SK-N-SH (cell line): ENCODE results near the gene ZYG11B. TPM values are rescaled to one million over a fixed set of nuclear protein-coding genes. Genes with fewer than 3 reads are reported as not detected.

ENCODE experiments used
- CTCF ChIA-PET: fragments of 300-600, 350-600 bp; formaldehyde crosslinking; extraction: SDS; loops from one replicate; lab custom pipeline; 2021; lab: Yijun Ruan, JAX
- POLR2A ChIA-PET: fragments of 350-600 bp; sonication (Branson Sonifier 250); formaldehyde crosslinking; extraction: SDS; loops from one replicate; lab custom pipeline; 2020; ENCODE audit warnings: antibody characterized with exemption, inconsistent platforms; lab: Yijun Ruan, JAX
- DNase-seq: peaks from one replicate; pipeline ENCODE4 v3.0.0; 2012
- H2AFZ ChIP-seq: fragments of 200-600 bp; sonication (generic); 2 replicates; pipeline ENCODE4 v1.8.1; 2016; ENCODE audit warnings: antibody characterized with exemption, mild to moderate bottlenecking, low read depth
- H3F3A ChIP-seq: fragments of 200-600 bp; sonication (generic); replicated peaks from 2 replicates; pipeline ENCODE3; 2016; ENCODE audit warnings: antibody characterized with exemption, mild to moderate bottlenecking; ENCODE audit not compliant: insufficient read depth
- H3K27ac ChIP-seq, 2 experiments: fragments of 200-500 bp in 1 of 2; fragments of 200-600 bp in 1 of 2; sonication (Bioruptor generic) in 1 of 2; sonication (generic), shearing (Covaris generic) in 1 of 2; 2 replicates each; pipeline versions ENCODE4 v1.5.1 to v1.6.1; 2014 to 2016; ENCODE audit warnings: low read depth in 2 of 2, inconsistent platforms in 1 of 2, low read length in 1 of 2, mild to moderate bottlenecking in 1 of 2, mixed read lengths in 1 of 2
- H3K27me3 ChIP-seq: fragments of 200-600 bp; sonication (generic), shearing (Covaris generic); 2 replicates; pipeline ENCODE4 v1.6.1; 2016; ENCODE audit warnings: mixed run types; ENCODE audit not compliant: insufficient read depth
- H3K36me3 ChIP-seq, 2 experiments: fragments of 200-500 bp in 1 of 2; fragments of 200-600 bp in 1 of 2; sonication (Bioruptor generic) in 1 of 2; sonication (generic) in 1 of 2; replicated peaks in 1 of 2; 2 replicates each; pipeline versions ENCODE3 to v1.5.1; 2014 to 2016; ENCODE audit warnings: low read length in 1 of 2, mild to moderate bottlenecking in 1 of 2; ENCODE audit not compliant: insufficient read depth in 2 of 2, control insufficient read depth in 1 of 2
- H3K4me1 ChIP-seq, 2 experiments: fragments of 200-500 bp in 1 of 2; fragments of 200-600 bp in 1 of 2; sonication (Bioruptor generic) in 1 of 2; sonication (generic), shearing (Covaris generic) in 1 of 2; 2 replicates each; pipeline versions ENCODE4 v1.5.1 to v1.6.1; 2014 to 2016; ENCODE audit warnings: low read depth in 1 of 2, low read length in 1 of 2, mixed run types in 1 of 2; ENCODE audit not compliant: insufficient read depth in 2 of 2, control insufficient read depth in 1 of 2
- H3K4me2 ChIP-seq: fragments of 200-600 bp; sonication (generic), shearing (Covaris generic); 2 replicates; pipeline ENCODE4 v1.6.1; 2017; ENCODE audit warnings: mixed run types
- H3K4me3 ChIP-seq, 2 experiments: fragments of 200-500 bp in 1 of 2; fragments of 200-600 bp in 1 of 2; sonication (Bioruptor generic) in 1 of 2; sonication (generic), shearing (Covaris generic) in 1 of 2; 2 replicates each; pipeline versions ENCODE4 v1.5.1 to v1.8.1; 2014 to 2016; ENCODE audit warnings: low read depth in 2 of 2, inconsistent platforms in 1 of 2, low read length in 1 of 2, mild to moderate bottlenecking in 1 of 2, mixed read lengths in 1 of 2, moderate library complexity in 1 of 2
- H3K79me2 ChIP-seq: fragments of 200-600 bp; sonication (generic); 2 replicates; pipeline ENCODE4 v1.8.1; 2017; ENCODE audit warnings: mild to moderate bottlenecking; ENCODE audit not compliant: insufficient read depth
- H3K9ac ChIP-seq: fragments of 200-600 bp; sonication (generic); 2 replicates; pipeline ENCODE4 v1.6.1; 2017; ENCODE audit warnings: mixed run types
- H3K9me2 ChIP-seq: fragments of 200-600 bp; sonication (generic); 2 replicates; pipeline ENCODE4 v1.6.1; 2017; ENCODE audit warnings: mixed run types
- H3K9me3 ChIP-seq: fragments of 200-600 bp; sonication (generic); 2 replicates; pipeline ENCODE4 v1.6.1; 2017; ENCODE audit warnings: mixed run types, mild to moderate bottlenecking, moderate library complexity
- H4K20me1 ChIP-seq: fragments of 200-600 bp; sonication (generic); 2 replicates; pipeline ENCODE4 v1.6.1; 2017; ENCODE audit warnings: mild to moderate bottlenecking, mixed run types; ENCODE audit not compliant: insufficient read depth
- ELF1 ChIP-seq: IDR thresholded peaks from 2 replicates; pipeline ENCODE4 v1.4.0; 2012
- EP300 ChIP-seq, 2 experiments: IDR thresholded peaks; 2 replicates each; pipeline versions ENCODE4 v1.4.0 to v1.6.1; 2012; ENCODE audit warnings: borderline replicate concordance in 1 of 2, low read depth in 1 of 2, low read length in 1 of 2
- EZH2phosphoT487 ChIP-seq: fragments of 200-600 bp; sonication (generic); IDR thresholded peaks from 2 replicates; pipeline ENCODE4 v1.6.1; 2017; ENCODE audit warnings: low read depth, mixed run types, mild to moderate bottlenecking, antibody characterized with exemption, moderate library complexity, borderline replicate concordance
- FOXM1 ChIP-seq: IDR thresholded peaks from 2 replicates; pipeline ENCODE4 v1.4.0; 2012; ENCODE audit warnings: low read depth, mild to moderate bottlenecking
- MEF2A ChIP-seq: IDR thresholded peaks from 2 replicates; pipeline ENCODE4 v1.4.0; 2012; ENCODE audit warnings: low read depth, borderline replicate concordance
- MXI1 ChIP-seq: IDR thresholded peaks from 2 replicates; pipeline ENCODE4 v1.6.1; 2012; ENCODE audit warnings: mild to moderate bottlenecking, low read depth, low read length, improper control_type of control experiment
- NFIC ChIP-seq: IDR thresholded peaks from 2 replicates; pipeline ENCODE4 v1.4.0; 2012; ENCODE audit warnings: borderline replicate concordance
- NRF1 ChIP-seq: IDR thresholded peaks from 2 replicates; pipeline ENCODE4 v1.6.1; 2012; ENCODE audit warnings: low read depth, mild to moderate bottlenecking, low read length
- RFX5 ChIP-seq: IDR thresholded peaks from 2 replicates; pipeline ENCODE4 v1.6.1; 2012; ENCODE audit warnings: mild to moderate bottlenecking, improper control_type of control experiment, low read length
- WGBS: methylation state at CpG from one replicate; pipeline ENCODE4 v1.1.6; 2017; ENCODE audit warnings: low lambda C conversion rate; 5-methylcytosine and 5-hydroxymethylcytosine counted together
- polyA plus RNA-seq, 3 experiments: library from polyadenylated mRNA; depleted of rRNA; stranded (reverse); fragments of >200 nt; gene quantifications; 2 replicates each; pipeline ENCODE4 v1.2.3, GENCODE V29; 2012
- TF ChIP-seq, protein P1 (sequence below): IDR thresholded peaks from 2 replicates; pipeline ENCODE4 v1.4.0; 2012; ENCODE audit warnings: low read depth, borderline replicate concordance
- TF ChIP-seq, protein P2 (sequence below): fragments of 150-350 bp; IDR thresholded peaks from 2 replicates; pipeline ENCODE4 v1.6.1; 2016; ENCODE audit warnings: mild to moderate bottlenecking, low read depth, low read length
- TF ChIP-seq, protein P3 (sequence below): IDR thresholded peaks from 2 replicates; pipeline ENCODE4 v1.6.1; 2012; ENCODE audit warnings: mild to moderate bottlenecking, low read depth, low read length, moderate library complexity

Gene ZYG11B
- polyA plus RNA-seq, 1 of the 3 experiments (the other 2 are of a cell fraction) = 5.8 TPM

DNA sequence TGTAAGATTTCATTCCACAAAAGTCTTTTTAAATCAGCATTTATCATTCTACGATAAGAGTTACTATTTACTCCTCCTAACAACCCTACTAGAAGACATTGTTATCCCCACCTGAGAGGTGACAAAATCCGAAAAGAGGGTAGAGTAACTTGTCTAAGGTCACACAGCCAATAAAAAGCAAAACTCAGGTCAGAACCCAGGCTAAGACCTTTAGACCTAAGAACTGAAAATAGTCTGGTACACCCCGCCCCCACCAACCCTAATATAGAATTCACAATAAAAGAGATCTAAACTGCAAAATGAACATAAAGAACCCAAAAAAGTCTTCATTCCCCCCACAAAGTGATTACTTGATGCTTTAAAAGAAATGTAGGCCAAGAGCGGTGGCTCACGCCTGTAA lies 46.8 kb upstream of the ZYG11B start:
- ChIA-PET POLR2A (no interaction called here), CTCF (no interaction called here)
- Histone ChIP-seq H3K4me1 (peaks cover 3% of the 10 kb centered on the region in 2 experiments; a peak in 1 of 4 replicates), H3K9me2 (no peaks in the 10 kb centered on the region), H3K9me3 (no peaks in the 10 kb centered on the region), H3K36me3 (no peaks in the 10 kb centered on the region), H3K4me2 (no peak overlapping the region), H4K20me1 (no peaks in the 10 kb centered on the region), H3K79me2 (no peaks in the 10 kb centered on the region), H3K9ac (no peak overlapping the region), H3K4me3 (no peak overlapping the region), H3K27me3 (no peaks in the 10 kb centered on the region), H3K27ac (no peak overlapping the region), H2AFZ (no peak overlapping the region), H3F3A (no peaks in the 10 kb centered on the region)
- 89% methylated on average over 5 of the region's 5 CpGs for WGBS
- DNase-seq = no peak
- TF ChIP-seq ELF1 (no peak), RFX5 (no peak), MXI1 (no peak), NRF1 (no peak), FOXM1 (no peak), EZH2phosphoT487 (no peak), NFIC (no peak), MEF2A (no peak), EP300 (IDR thresholded peaks at IDR 0.05; ENCODE audit: borderline replicate concordance in 1 of 2, low read depth in 1 of 2, low read length in 1 of 2) (no peak)
- TF ChIP-seq, protein P1, sequence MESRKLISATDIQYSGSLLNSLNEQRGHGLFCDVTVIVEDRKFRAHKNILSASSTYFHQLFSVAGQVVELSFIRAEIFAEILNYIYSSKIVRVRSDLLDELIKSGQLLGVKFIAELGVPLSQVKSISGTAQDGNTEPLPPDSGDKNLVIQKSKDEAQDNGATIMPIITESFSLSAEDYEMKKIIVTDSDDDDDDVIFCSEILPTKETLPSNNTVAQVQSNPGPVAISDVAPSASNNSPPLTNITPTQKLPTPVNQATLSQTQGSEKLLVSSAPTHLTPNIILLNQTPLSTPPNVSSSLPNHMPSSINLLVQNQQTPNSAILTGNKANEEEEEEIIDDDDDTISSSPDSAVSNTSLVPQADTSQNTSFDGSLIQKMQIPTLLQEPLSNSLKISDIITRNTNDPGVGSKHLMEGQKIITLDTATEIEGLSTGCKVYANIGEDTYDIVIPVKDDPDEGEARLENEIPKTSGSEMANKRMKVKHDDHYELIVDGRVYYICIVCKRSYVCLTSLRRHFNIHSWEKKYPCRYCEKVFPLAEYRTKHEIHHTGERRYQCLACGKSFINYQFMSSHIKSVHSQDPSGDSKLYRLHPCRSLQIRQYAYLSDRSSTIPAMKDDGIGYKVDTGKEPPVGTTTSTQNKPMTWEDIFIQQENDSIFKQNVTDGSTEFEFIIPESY = no peak
- TF ChIP-seq, protein P2, sequence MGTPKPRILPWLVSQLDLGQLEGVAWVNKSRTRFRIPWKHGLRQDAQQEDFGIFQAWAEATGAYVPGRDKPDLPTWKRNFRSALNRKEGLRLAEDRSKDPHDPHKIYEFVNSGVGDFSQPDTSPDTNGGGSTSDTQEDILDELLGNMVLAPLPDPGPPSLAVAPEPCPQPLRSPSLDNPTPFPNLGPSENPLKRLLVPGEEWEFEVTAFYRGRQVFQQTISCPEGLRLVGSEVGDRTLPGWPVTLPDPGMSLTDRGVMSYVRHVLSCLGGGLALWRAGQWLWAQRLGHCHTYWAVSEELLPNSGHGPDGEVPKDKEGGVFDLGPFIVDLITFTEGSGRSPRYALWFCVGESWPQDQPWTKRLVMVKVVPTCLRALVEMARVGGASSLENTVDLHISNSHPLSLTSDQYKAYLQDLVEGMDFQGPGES = no peak
- TF ChIP-seq, protein P3, sequence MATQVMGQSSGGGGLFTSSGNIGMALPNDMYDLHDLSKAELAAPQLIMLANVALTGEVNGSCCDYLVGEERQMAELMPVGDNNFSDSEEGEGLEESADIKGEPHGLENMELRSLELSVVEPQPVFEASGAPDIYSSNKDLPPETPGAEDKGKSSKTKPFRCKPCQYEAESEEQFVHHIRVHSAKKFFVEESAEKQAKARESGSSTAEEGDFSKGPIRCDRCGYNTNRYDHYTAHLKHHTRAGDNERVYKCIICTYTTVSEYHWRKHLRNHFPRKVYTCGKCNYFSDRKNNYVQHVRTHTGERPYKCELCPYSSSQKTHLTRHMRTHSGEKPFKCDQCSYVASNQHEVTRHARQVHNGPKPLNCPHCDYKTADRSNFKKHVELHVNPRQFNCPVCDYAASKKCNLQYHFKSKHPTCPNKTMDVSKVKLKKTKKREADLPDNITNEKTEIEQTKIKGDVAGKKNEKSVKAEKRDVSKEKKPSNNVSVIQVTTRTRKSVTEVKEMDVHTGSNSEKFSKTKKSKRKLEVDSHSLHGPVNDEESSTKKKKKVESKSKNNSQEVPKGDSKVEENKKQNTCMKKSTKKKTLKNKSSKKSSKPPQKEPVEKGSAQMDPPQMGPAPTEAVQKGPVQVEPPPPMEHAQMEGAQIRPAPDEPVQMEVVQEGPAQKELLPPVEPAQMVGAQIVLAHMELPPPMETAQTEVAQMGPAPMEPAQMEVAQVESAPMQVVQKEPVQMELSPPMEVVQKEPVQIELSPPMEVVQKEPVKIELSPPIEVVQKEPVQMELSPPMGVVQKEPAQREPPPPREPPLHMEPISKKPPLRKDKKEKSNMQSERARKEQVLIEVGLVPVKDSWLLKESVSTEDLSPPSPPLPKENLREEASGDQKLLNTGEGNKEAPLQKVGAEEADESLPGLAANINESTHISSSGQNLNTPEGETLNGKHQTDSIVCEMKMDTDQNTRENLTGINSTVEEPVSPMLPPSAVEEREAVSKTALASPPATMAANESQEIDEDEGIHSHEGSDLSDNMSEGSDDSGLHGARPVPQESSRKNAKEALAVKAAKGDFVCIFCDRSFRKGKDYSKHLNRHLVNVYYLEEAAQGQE = no peak
